Measurements from ENCODE around the gene LPP. TPM values are rescaled to one million over a fixed set of nuclear protein-coding genes. Genes with fewer than 3 reads are reported as not detected.

LPP gene
- total RNA-seq, 1 donor from 2014 or later = 218 TPM

GRCh38 chr3:188884299-188885043 lies 730.5 kb downstream of the LPP start:
- DNase-seq (ENCODE audit: low read depth) = no peak
- no peak overlapping the region for H3K4me3 ChIP-seq (ENCODE audit: low read depth, low read length)
- TF ChIP-seq CTCF (IDR thresholded peaks at IDR 0.05; ENCODE audit: insufficient read depth, low read length, poor library complexity, severe bottlenecking) = no peak
- H3K36me3 ChIP-seq (ENCODE audit: control insufficient read depth, insufficient read depth, low read length) = peaks cover 1% of the 10 kb centered on the region
- H3K27me3 ChIP-seq (ENCODE audit: control insufficient read depth, insufficient read depth, low read length) = no peaks in the 10 kb centered on the region

GRCh38 chr3:188888321-188889053 lies 734.5 kb downstream of the LPP start:
- Histone ChIP-seq H3K4me3 (ENCODE audit: low read depth, low read length) (no peak overlapping the region), H3K36me3 (ENCODE audit: control insufficient read depth, insufficient read depth, low read length) (no peaks in the 10 kb centered on the region), H3K27me3 (ENCODE audit: control insufficient read depth, insufficient read depth, low read length) (no peaks in the 10 kb centered on the region)
- no peak for DNase-seq (ENCODE audit: low read depth)
- no peak for TF ChIP-seq CTCF (IDR thresholded peaks at IDR 0.05; ENCODE audit: insufficient read depth, low read length, poor library complexity, severe bottlenecking)

- TF ChIP-seq CTCF (IDR thresholded peaks at IDR 0.05; ENCODE audit: insufficient read depth, low read length, poor library complexity, severe bottlenecking) = no peak
- Histone ChIP-seq H3K4me3 (ENCODE audit: low read depth, low read length) (no peak overlapping the region), H3K27me3 (ENCODE audit: control insufficient read depth, insufficient read depth, low read length) (no peaks in the 10 kb centered on the region), H3K36me3 (ENCODE audit: control insufficient read depth, insufficient read depth, low read length) (no peaks in the 10 kb centered on the region)
- no peak for DNase-seq (ENCODE audit: low read depth)
These were observed 735.1 kb downstream of the LPP start for GRCh38 chr3:188889054-188889491.

GRCh38 chr3:188890572-188891270 lies 736.8 kb downstream of the LPP start:
- H3K4me3 ChIP-seq (ENCODE audit: low read depth, low read length) = no peak overlapping the region
- TF ChIP-seq CTCF (IDR thresholded peaks at IDR 0.05; ENCODE audit: insufficient read depth, low read length, poor library complexity, severe bottlenecking) = no peak
- no peaks in the 10 kb centered on the region for H3K27me3 ChIP-seq (ENCODE audit: control insufficient read depth, insufficient read depth, low read length)
- DNase-seq (ENCODE audit: low read depth) = no peak
- no peaks in the 10 kb centered on the region for H3K36me3 ChIP-seq (ENCODE audit: control insufficient read depth, insufficient read depth, low read length)

GRCh38 chr3:188899881-188900280 lies 745.9 kb downstream of the LPP start:
- Histone ChIP-seq H3K36me3 (ENCODE audit: control insufficient read depth, insufficient read depth, low read length) (no peaks in the 10 kb centered on the region), H3K27me3 (ENCODE audit: control insufficient read depth, insufficient read depth, low read length) (no peaks in the 10 kb centered on the region), H3K4me3 (ENCODE audit: low read depth, low read length) (no peak overlapping the region)
- DNase-seq (ENCODE audit: low read depth) = no peak
- TF ChIP-seq CTCF (IDR thresholded peaks at IDR 0.05; ENCODE audit: insufficient read depth, low read length, poor library complexity, severe bottlenecking) = no peak

Data from kidney epithelial cell (primary cell).